Peyer's patch (tissue), 4 donors: ENCODE data around the gene GTF3C5. TPM values are rescaled to one million over a fixed set of nuclear protein-coding genes. Genes with fewer than 3 reads are reported as not detected.
"Not testable (repeated sequence)": the region's sequence is repeated elsewhere in the genome, so short reads cannot be mapped to it uniquely, and the experiment has no call there.

Experiments used
- DNase-seq, 3 donors: peaks; one replicate each; pipeline ENCODE4 v3.0.0-alpha.2; 2017 to 2019
- H3K27ac ChIP-seq, 4 donors: fragments of 200-600 bp; sonication (generic); one replicate each; pipeline ENCODE4 v1.5.1; 2016 to 2019
- H3K27me3 ChIP-seq, 2 donors: fragments of 200-600 bp; sonication (generic); one replicate each; pipeline ENCODE4 v1.5.1; 2019
- H3K36me3 ChIP-seq, 3 donors: fragments of 200-600 bp; sonication (generic); one replicate each; pipeline ENCODE4 v1.5.1; 2016 to 2019
- H3K4me1 ChIP-seq, 4 donors: fragments of 200-600 bp; sonication (generic); one replicate each; pipeline ENCODE4 v1.5.1; 2016 to 2019
- H3K4me3 ChIP-seq, 4 donors: fragments of 200-600 bp; sonication (generic); 1 replicate in 3 of 4; 2 replicates in 1 of 4; pipeline ENCODE4 v1.5.1; 2016 to 2019; ENCODE audit warnings: mild to moderate bottlenecking in 1 of 4
- H3K9me3 ChIP-seq, 4 donors: fragments of 200-600 bp; sonication (generic); one replicate each; pipeline ENCODE4 v1.5.1; 2016 to 2019; ENCODE audit warnings: mild to moderate bottlenecking in 1 of 4
- POLR2A ChIP-seq, 2 donors: fragments of 450-650 bp; IDR thresholded peaks; one replicate each; pipeline ENCODE4 v1.5.1; 2017; ENCODE audit warnings: antibody characterized with exemption in 2 of 2, mild to moderate bottlenecking in 2 of 2, moderate library complexity in 2 of 2
- total RNA-seq, 4 donors: library from RNA; depleted of rRNA; stranded (reverse); fragments of >200 nt; gene quantifications; one replicate each; pipeline ENCODE4 v1.1.0, GENCODE V29; 2016
- TF ChIP-seq, protein P1 (sequence below), 6 experiments: fragments of 450-650 bp in 4 of 6; fragments of 200-600 bp in 2 of 6; sonication (generic) in 1 of 6; IDR thresholded peaks; one replicate each; pipeline ENCODE4 v1.5.1; 2017 to 2019; ENCODE audit warnings: antibody characterized with exemption in 6 of 6, mild to moderate bottlenecking in 3 of 6, moderate library complexity in 1 of 6

Gene GTF3C5
- total RNA-seq, 4 donors from 2014 or later = 63.7 to 103 (median 73.5) TPM

DNA sequence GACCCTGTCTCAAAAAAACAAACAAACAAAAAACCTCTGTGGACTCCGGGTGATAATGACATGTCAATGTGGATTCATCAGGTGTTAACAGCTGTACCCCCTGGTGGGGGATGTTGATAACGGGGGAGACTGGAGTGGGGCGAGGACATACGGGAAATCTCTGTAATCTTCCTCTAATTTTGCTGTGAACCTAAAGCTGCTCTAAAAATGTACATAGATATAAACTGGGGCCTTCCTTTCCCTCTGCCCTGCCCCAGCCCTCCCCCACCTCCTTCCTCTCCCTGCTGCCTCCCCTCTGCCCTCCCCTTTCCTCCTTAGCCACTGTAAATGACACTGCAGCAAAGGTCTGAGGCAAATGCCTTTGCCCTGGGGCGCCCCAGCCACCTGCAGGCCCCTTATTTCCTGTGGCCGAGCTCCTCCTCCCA lies 29.6 kb downstream of the GTF3C5 start:
- peaks cover 0 to 39% (median 0%) of the 10 kb centered on the region in 4 donors for H3K4me1 ChIP-seq
- H3K9me3 ChIP-seq = no peaks in the 10 kb centered on the region
- H3K27me3 ChIP-seq = no peaks in the 10 kb centered on the region
- no peak overlapping the region for H3K4me3 ChIP-seq
- DNase-seq = no peak
- TF ChIP-seq POLR2A (IDR thresholded peaks at IDR 0.05) = no peak
- TF ChIP-seq, protein P1, sequence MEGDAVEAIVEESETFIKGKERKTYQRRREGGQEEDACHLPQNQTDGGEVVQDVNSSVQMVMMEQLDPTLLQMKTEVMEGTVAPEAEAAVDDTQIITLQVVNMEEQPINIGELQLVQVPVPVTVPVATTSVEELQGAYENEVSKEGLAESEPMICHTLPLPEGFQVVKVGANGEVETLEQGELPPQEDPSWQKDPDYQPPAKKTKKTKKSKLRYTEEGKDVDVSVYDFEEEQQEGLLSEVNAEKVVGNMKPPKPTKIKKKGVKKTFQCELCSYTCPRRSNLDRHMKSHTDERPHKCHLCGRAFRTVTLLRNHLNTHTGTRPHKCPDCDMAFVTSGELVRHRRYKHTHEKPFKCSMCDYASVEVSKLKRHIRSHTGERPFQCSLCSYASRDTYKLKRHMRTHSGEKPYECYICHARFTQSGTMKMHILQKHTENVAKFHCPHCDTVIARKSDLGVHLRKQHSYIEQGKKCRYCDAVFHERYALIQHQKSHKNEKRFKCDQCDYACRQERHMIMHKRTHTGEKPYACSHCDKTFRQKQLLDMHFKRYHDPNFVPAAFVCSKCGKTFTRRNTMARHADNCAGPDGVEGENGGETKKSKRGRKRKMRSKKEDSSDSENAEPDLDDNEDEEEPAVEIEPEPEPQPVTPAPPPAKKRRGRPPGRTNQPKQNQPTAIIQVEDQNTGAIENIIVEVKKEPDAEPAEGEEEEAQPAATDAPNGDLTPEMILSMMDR (IDR thresholded peaks at IDR 0.05) = peak in 1 of 6 experiments; percentile 8
- H3K27ac ChIP-seq = peak overlapping the region in 1 of 4 donors; percentile 19
- peaks cover 0 to 21% (median 0%) of the 10 kb centered on the region in 3 donors for H3K36me3 ChIP-seq

DNA sequence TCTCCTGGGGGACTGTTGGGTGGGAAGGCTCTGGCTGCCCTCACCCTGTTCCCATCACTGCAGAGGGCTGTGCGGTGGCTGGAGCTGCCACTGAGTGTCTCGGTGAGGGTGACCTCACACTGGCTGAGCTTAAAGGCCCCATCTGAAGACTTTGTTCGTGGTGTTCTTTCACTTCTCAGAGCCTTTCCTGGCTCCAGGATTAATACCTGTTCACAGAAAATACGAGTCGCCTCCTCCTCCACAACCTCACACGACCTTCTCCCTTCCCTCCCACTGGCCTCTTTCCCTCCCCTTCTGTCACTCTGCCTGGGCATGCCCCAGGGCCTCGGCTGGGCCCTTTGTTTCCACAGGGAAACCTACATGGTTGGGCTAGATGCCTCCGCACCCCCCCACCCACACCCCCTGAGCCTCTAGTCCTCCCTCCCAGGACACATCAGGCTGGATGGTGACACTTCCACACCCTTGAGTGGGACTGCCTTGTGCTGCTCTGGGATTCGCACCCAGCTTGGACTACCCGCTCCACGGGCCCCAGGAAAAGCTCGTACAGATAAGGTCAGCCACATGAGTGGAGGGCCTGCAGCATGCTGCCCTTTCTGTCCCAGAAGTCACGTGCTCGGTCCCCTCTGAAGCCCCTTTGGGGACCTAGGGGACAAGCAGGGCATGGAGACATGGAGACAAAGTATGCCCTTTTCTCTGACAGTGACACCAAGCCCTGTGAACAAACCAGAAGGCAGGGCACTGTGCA lies 30.4 kb downstream of the GTF3C5 start:
- Histone ChIP-seq H3K36me3 (peaks cover 0 to 14% (median 0%) of the 10 kb centered on the region in 3 donors), H3K27ac (peak overlapping the region in 2 of 4 donors; percentile 22 to 66), H3K4me1 (peaks cover 0 to 35% (median 0%) of the 10 kb centered on the region in 4 donors)
- H3K27me3 ChIP-seq, H3K4me3 ChIP-seq, H3K9me3 ChIP-seq: not testable (repeated sequence)
- peak in 1 of 3 donors; percentile 48 for DNase-seq

DNA sequence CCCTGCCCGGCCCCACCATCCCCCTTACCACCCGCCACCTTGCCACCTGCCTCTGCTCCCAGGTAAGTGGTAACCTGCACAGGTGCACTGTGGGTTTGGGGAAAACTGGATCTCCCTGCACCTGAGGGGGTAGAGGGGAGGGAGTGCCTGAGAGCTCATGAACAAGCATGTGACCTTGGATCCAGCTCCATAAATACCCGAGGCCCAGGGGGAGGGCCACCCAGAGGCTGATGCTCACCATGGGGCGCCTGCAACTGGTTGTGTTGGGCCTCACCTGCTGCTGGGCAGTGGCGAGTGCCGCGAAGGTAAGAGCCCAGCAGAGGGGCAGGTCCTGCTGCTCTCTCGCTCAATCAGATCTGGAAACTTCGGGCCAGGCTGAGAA lies 31.0 kb downstream of the GTF3C5 start, which contains the start of gene CEL:
TSS of gene CEL (plus strand) at position 218 of the 382 bp plus-strand sequence. CDS start at position 240, 22 bp downstream.
- not testable (repeated sequence) for H3K27me3 ChIP-seq, H3K9me3 ChIP-seq, H3K36me3 ChIP-seq, H3K4me3 ChIP-seq
- DNase-seq = peak in 1 of 3 donors; percentile 70
- H3K27ac ChIP-seq = peak within 1 kb of the TSS in 2 of 4 donors; percentile 22 to 66
- peaks cover 0 to 32% (median 0%) of the 10 kb centered on the region in 4 donors for H3K4me1 ChIP-seq

DNA sequence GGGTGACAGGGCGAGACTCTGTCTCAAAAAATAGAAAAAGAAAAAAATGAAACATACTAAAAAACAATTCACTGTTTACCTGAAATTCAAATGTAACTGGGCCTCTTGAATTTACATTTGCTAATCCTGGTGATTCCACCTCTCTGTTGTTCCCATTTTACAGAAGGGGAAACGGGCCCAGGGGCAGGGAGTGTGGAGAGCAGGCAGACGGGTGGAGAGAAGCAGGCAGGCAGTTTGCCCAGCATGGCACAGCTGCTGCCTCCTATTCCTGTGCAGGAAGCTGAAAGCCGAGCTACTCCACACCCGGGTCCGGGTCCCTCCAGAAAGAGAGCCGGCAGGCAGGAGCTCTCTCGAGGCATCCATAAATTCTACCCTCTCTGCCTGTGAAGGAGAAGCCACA lies 31.8 kb downstream of the GTF3C5 start:
- DNase-seq, H3K36me3 ChIP-seq, H3K27me3 ChIP-seq, H3K4me3 ChIP-seq, H3K9me3 ChIP-seq, H3K27ac ChIP-seq: not testable (repeated sequence)
- H3K4me1 ChIP-seq = peaks cover 0 to 29% (median 0%) of the 10 kb centered on the region in 4 donors

DNA sequence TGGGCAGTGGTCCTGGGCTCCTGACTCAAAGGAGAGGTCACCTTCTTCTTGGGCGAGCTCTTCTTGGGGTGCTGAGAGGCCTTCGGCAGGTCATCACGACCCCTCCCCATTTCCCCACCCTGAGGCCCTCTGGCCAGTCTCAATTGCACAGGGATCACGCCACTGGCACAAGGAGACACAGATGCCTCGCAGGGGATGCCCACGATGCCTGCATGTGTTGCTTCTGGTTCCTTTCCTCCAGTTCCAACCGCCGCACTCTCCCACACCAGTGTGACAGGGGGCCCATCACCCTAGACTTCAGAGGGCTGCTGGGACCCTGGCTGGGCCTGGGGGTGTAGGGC lies 32.3 kb downstream of the GTF3C5 start:
- Histone ChIP-seq H3K4me1 (peaks cover 0 to 29% (median 0%) of the 10 kb centered on the region in 4 donors), H3K36me3 (no peaks in the 10 kb centered on the region), H3K4me3 (no peak overlapping the region), H3K9me3 (no peaks in the 10 kb centered on the region), H3K27me3 (no peaks in the 10 kb centered on the region), H3K27ac (no peak overlapping the region)
- TF ChIP-seq POLR2A (IDR thresholded peaks at IDR 0.05) = no peak
- TF ChIP-seq, protein P1 (IDR thresholded peaks at IDR 0.05) = no peak
- no peak for DNase-seq

DNA sequence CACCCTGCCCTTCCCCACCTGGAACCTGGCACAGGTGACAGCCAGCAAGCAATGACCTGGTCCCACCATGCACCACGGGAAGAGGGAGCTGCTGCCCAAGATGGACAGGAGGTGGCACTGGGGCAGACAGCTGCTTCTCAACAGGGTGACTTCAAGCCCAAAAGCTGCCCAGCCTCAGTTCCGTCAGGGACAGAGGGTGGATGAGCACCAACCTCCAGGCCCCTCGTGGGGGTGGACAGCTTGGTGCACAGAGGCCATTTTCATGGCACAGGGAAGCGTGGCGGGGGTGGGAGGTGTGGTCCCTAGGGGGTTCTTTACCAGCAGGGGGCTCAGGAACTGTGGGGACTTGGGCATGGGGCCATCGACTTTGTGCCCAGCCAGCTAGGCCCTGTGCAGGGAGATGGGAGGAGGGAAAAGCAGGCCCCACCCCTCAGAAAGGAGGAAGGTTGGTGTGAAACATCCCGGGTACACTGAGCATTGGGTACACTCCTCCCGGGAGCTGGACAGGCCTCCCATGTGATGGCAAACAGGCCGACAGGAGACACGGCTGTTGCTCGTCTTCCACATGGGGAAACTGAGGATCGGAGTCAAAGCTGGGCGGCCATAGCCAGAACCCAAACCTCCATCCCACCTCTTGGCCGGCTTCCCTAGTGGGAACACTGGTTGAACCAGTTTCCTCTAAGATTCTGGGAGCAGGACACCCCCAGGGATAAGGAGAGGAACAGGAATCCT lies 32.9 kb downstream of the GTF3C5 start:
- Histone ChIP-seq H3K27ac (no peak overlapping the region), H3K36me3 (no peaks in the 10 kb centered on the region), H3K4me3 (no peak overlapping the region), H3K4me1 (peaks cover 0 to 25% (median 0%) of the 10 kb centered on the region in 4 donors), H3K9me3 (no peaks in the 10 kb centered on the region), H3K27me3 (no peaks in the 10 kb centered on the region)
- DNase-seq = no peak
- no peak for TF ChIP-seq POLR2A (IDR thresholded peaks at IDR 0.05)

DNA sequence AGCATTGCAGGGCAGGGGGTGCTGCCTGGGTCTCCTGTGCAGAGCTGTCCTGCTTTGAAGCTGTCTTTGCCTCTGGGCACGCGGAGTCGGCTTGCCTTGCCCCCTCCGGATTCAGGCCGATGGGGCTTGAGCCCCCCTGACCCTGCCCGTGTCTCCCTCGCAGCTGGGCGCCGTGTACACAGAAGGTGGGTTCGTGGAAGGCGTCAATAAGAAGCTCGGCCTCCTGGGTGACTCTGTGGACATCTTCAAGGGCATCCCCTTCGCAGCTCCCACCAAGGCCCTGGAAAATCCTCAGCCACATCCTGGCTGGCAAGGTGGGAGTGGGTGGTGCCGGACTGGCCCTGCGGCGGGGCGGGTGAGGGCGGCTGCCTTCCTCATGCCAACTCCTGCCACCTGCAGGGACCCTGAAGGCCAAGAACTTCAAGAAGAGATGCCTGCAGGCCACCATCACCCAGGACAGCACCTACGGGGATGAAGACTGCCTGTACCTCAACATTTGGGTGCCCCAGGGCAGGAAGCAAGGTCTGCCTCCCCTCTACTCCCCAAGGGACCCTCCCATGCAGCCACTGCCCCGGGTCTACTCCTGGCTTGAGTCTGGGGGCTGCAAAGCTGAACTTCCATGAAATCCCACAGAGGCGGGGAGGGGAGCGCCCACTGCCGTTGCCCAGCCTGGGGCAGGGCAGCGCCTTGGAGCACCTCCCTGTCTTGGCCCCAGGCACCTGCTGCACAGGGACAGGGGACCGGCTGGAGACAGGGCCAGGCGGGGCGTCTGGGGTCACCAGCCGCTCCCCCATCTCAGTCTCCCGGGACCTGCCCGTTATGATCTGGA lies 33.7 kb downstream of the GTF3C5 start:
- H3K27ac ChIP-seq = no peak overlapping the region
- H3K36me3 ChIP-seq = no peaks in the 10 kb centered on the region
- no peaks in the 10 kb centered on the region for H3K9me3 ChIP-seq
- H3K4me3 ChIP-seq = no peak overlapping the region
- no peak for DNase-seq
- H3K4me1 ChIP-seq = peaks cover 0 to 17% (median 0%) of the 10 kb centered on the region in 4 donors
- H3K27me3 ChIP-seq = no peaks in the 10 kb centered on the region
- TF ChIP-seq POLR2A (IDR thresholded peaks at IDR 0.05) = no peak
- TF ChIP-seq, protein P1 (IDR thresholded peaks at IDR 0.05) = no peak
